Loucy (cell line): ENCODE results near the gene UBLCP1.
"Not testable (repeated sequence)": the region's sequence is repeated elsewhere in the genome, so short reads cannot be mapped to it uniquely, and the experiment has no call there.

Experiments used
- H2AFZ ChIP-seq: fragments of 200-600 bp; sonication (generic); 2 replicates; pipeline ENCODE4 v1.6.0; 2016; ENCODE audit warnings: antibody characterized with exemption, mild to moderate bottlenecking, low read length, moderate library complexity
- H3F3A ChIP-seq: fragments of 200-600 bp; 2 replicates; pipeline ENCODE4 v1.6.0; 2016; ENCODE audit warnings: antibody characterized with exemption, low read depth, mild to moderate bottlenecking
- H3K27me3 ChIP-seq: fragments of 200-600 bp; sonication (generic); 2 replicates; pipeline ENCODE4 v1.6.1; 2014; ENCODE audit warnings: low read length, mild to moderate bottlenecking; ENCODE audit not compliant: insufficient read depth, poor library complexity, severe bottlenecking
- H3K36me3 ChIP-seq: fragments of 200-600 bp; sonication (generic); 2 replicates; pipeline ENCODE4 v1.6.1; 2016; ENCODE audit warnings: low read length; ENCODE audit not compliant: insufficient read depth
- H3K4me1 ChIP-seq: fragments of 200-600 bp; sonication (generic); 2 replicates; pipeline ENCODE4 v1.5.1; 2014; ENCODE audit warnings: low read length, mild to moderate bottlenecking; ENCODE audit not compliant: insufficient read depth, poor library complexity, severe bottlenecking
- H3K4me2 ChIP-seq: fragments of 200-600 bp; sonication (generic); 2 replicates; pipeline ENCODE4 v1.6.0; 2014; ENCODE audit warnings: antibody characterized with exemption, low read length, low read depth, mild to moderate bottlenecking; ENCODE audit not compliant: poor library complexity, severe bottlenecking
- H3K4me3 ChIP-seq: fragments of 200-600 bp; sonication (generic); 2 replicates; pipeline ENCODE4 v1.5.1; 2014; ENCODE audit warnings: low read length, mild to moderate bottlenecking, mixed read lengths; ENCODE audit not compliant: poor library complexity, severe bottlenecking
- H3K79me2 ChIP-seq: fragments of 200-600 bp; sonication (generic); 2 replicates; pipeline ENCODE4 v1.6.1; 2014; ENCODE audit warnings: low read length; ENCODE audit not compliant: insufficient read depth
- H3K9ac ChIP-seq: fragments of 200-600 bp; sonication (generic); 2 replicates; pipeline ENCODE4 v1.6.0; 2014; ENCODE audit warnings: mild to moderate bottlenecking, low read depth, low read length, moderate library complexity; ENCODE audit not compliant: poor library complexity, severe bottlenecking
- H3K9me2 ChIP-seq: fragments of 200-600 bp; sonication (generic); replicated peaks from 2 replicates; pipeline ENCODE4 v1.6.1; 2016; ENCODE audit warnings: low read depth, low read length, mixed read lengths
- H3K9me3 ChIP-seq: fragments of 200-600 bp; sonication (generic); 2 replicates; pipeline ENCODE4 v1.6.1; 2014; ENCODE audit warnings: mild to moderate bottlenecking, antibody characterized with exemption, low read length, low read depth; ENCODE audit not compliant: insufficient read depth
- H4K20me1 ChIP-seq: fragments of 200-600 bp; sonication (generic); 2 replicates; pipeline ENCODE4 v1.6.0; 2014; ENCODE audit warnings: antibody characterized with exemption, low read length, mild to moderate bottlenecking; ENCODE audit not compliant: insufficient read depth, poor library complexity, severe bottlenecking
- CTCF ChIP-seq: fragments of 200-600 bp; sonication (generic); conservative IDR thresholded peaks from 2 replicates; pipeline ENCODE4 v1.5.1; 2014; ENCODE audit warnings: mild to moderate bottlenecking, antibody characterized with exemption, low read length
- EZH2phosphoT487 ChIP-seq: fragments of 200-600 bp; IDR thresholded peaks from 2 replicates; pipeline ENCODE4 v1.6.1; 2018; ENCODE audit warnings: antibody characterized with exemption, mild to moderate bottlenecking, moderate library complexity, borderline replicate concordance

The UBLCP1 gene

GRCh38 chr5:159301466-159301865 lies 38.4 kb downstream of the UBLCP1 start:
- no peaks in the 10 kb centered on the region for H3K36me3 ChIP-seq
- H3K4me3 ChIP-seq: no peak overlapping the region
- no peak overlapping the region for H2AFZ ChIP-seq
- no peak overlapping the region for H3K9ac ChIP-seq
- H3K79me2 ChIP-seq: no peaks in the 10 kb centered on the region
- H3F3A ChIP-seq: no peaks in the 10 kb centered on the region
- H3K4me1 ChIP-seq: no peaks in the 10 kb centered on the region
- TF ChIP-seq CTCF (no peak), EZH2phosphoT487 (no peak)
- H4K20me1 ChIP-seq: no peaks in the 10 kb centered on the region
- H3K9me3 ChIP-seq: no peaks in the 10 kb centered on the region
- H3K4me2 ChIP-seq: no peak overlapping the region
- H3K9me2 ChIP-seq: no peaks in the 10 kb centered on the region
- no peaks in the 10 kb centered on the region for H3K27me3 ChIP-seq

- not testable (repeated sequence) for H3K27me3 ChIP-seq, H2AFZ ChIP-seq, H3K4me3 ChIP-seq, H3K36me3 ChIP-seq, H3K9ac ChIP-seq, H3K79me2 ChIP-seq, H3K4me2 ChIP-seq, H3K9me2 ChIP-seq, H3K4me1 ChIP-seq, H3F3A ChIP-seq, H3K9me3 ChIP-seq, H4K20me1 ChIP-seq
Observed at GRCh38 chr5:159301929-159302860, 39.1 kb downstream of the UBLCP1 start.

GRCh38 chr5:159303286-159303685 lies 40.2 kb downstream of the UBLCP1 start:
- no peak overlapping the region for H3K4me2 ChIP-seq
- no peaks in the 10 kb centered on the region for H3K79me2 ChIP-seq
- H3K9ac ChIP-seq: no peak overlapping the region
- H3K4me3 ChIP-seq: no peak overlapping the region
- H3K9me2 ChIP-seq: no peaks in the 10 kb centered on the region
- H3F3A ChIP-seq: no peaks in the 10 kb centered on the region
- no peaks in the 10 kb centered on the region for H3K36me3 ChIP-seq
- peaks cover 4% of the 10 kb centered on the region for H3K27me3 ChIP-seq
- TF ChIP-seq CTCF (no peak), EZH2phosphoT487 (no peak)
- no peak overlapping the region for H2AFZ ChIP-seq
- no peaks in the 10 kb centered on the region for H3K4me1 ChIP-seq
- H4K20me1 ChIP-seq: no peaks in the 10 kb centered on the region
- H3K9me3 ChIP-seq: no peaks in the 10 kb centered on the region
